Ascending aorta (tissue), 2 donors: ENCODE measurements around the gene CACNA1B. TPM values are rescaled to one million over a fixed set of nuclear protein-coding genes. Genes with fewer than 3 reads are reported as not detected.

ENCODE experiments used
- DNase-seq, 2 donors: peaks; one replicate each; pipeline ENCODE4 v3.0.0-alpha.2; 2019; ENCODE audit warnings: low spot score in 2 of 2
- H3K27ac ChIP-seq, 2 donors: fragments of 200-600 bp; sonication (generic); one replicate each; pipeline ENCODE4 v1.5.1; 2016 to 2017; ENCODE audit warnings: mild to moderate bottlenecking in 1 of 2
- H3K27me3 ChIP-seq: fragments of 200-600 bp; sonication (generic); one replicate; pipeline ENCODE4 v1.5.1; 2017
- H3K36me3 ChIP-seq, 2 donors: fragments of 200-600 bp; sonication (generic); one replicate each; pipeline ENCODE4 v1.5.1; 2016
- H3K4me1 ChIP-seq, 2 donors: fragments of 200-600 bp; sonication (generic); one replicate each; pipeline ENCODE4 v1.5.1; 2016 to 2017; ENCODE audit warnings: mild to moderate bottlenecking in 1 of 2
- H3K4me3 ChIP-seq, 2 donors: fragments of 200-600 bp; sonication (generic); one replicate each; pipeline ENCODE4 v1.5.1; 2016 to 2017; ENCODE audit warnings: mild to moderate bottlenecking in 1 of 2
- H3K9me3 ChIP-seq, 2 donors: fragments of 200-600 bp; sonication (generic); one replicate each; pipeline ENCODE4 v1.5.1; 2016
- CTCF ChIP-seq, 3 experiments: fragments of 200-600 bp in 2 of 3; fragments of 450-650 bp in 1 of 3; sonication (generic) in 2 of 3; IDR thresholded peaks; one replicate each; pipeline ENCODE4 v1.5.1; 2016 to 2019; ENCODE audit warnings: antibody characterized with exemption in 3 of 3, mild to moderate bottlenecking in 1 of 3, moderate library complexity in 1 of 3
- intact Hi-C: fragments of 100-400 bp; cut with DNase I; formaldehyde crosslinking; loops from one replicate; pipeline ENCODE4 v1.15.1; 2023
- total RNA-seq: library from RNA; depleted of rRNA; stranded (reverse); fragments of >200 nt; gene quantifications from one replicate; pipeline ENCODE4 v1.1.0, GENCODE V29; 2016

CACNA1B gene
- total RNA-seq, 1 donor from 2014 or later = not detected

GRCh38 chr9:137832830-137833590 is 44.6 kb upstream of the CACNA1B start:
- no peak for TF ChIP-seq CTCF (IDR thresholded peaks at IDR 0.05)
- H3K4me3 ChIP-seq = no peak overlapping the region
- H3K27me3 ChIP-seq = no peaks in the 10 kb centered on the region
- DNase-seq = no peak
- H3K4me1 ChIP-seq = no peaks in the 10 kb centered on the region
- intact Hi-C loops = no loop called here
- H3K9me3 ChIP-seq = no peaks in the 10 kb centered on the region
- H3K27ac ChIP-seq = no peak overlapping the region
- H3K36me3 ChIP-seq = peaks cover 44 to 76% of the 10 kb centered on the region in 2 donors

- H3K9me3 ChIP-seq = peaks cover 0 to 5% of the 10 kb centered on the region in 2 donors
- intact Hi-C loops = no loop called here
- H3K27ac ChIP-seq = no peak overlapping the region
- peaks cover 43 to 72% of the 10 kb centered on the region in 2 donors for H3K36me3 ChIP-seq
- H3K4me3 ChIP-seq = no peak overlapping the region
- DNase-seq = no peak
- H3K27me3 ChIP-seq = no peaks in the 10 kb centered on the region
- no peaks in the 10 kb centered on the region for H3K4me1 ChIP-seq
- no peak for TF ChIP-seq CTCF (IDR thresholded peaks at IDR 0.05)
Measured at GRCh38 chr9:137833721-137834613, 43.6 kb upstream of the CACNA1B start.

- Histone ChIP-seq H3K36me3 (peaks cover 43 to 68% of the 10 kb centered on the region in 2 donors), H3K9me3 (peaks cover 0 to 10% of the 10 kb centered on the region in 2 donors), H3K4me1 (no peaks in the 10 kb centered on the region), H3K4me3 (no peak overlapping the region), H3K27me3 (no peaks in the 10 kb centered on the region), H3K27ac (no peak overlapping the region)
- no peak for TF ChIP-seq CTCF (IDR thresholded peaks at IDR 0.05)
- no peak for DNase-seq
- intact Hi-C loops = no loop called here
Measured at GRCh38 chr9:137834846-137835546, 42.6 kb upstream of the CACNA1B start.

- no peak for TF ChIP-seq CTCF (IDR thresholded peaks at IDR 0.05)
- intact Hi-C loops = no loop called here
Measured at GRCh38 chr9:137836151-137836830, 41.3 kb upstream of the CACNA1B start.

GRCh38 chr9:137836831-137837241 is 40.7 kb upstream of the CACNA1B start:
- no peak for DNase-seq
- Histone ChIP-seq H3K27ac (no peak overlapping the region), H3K4me3 (no peak overlapping the region), H3K36me3 (peaks cover 43 to 56% of the 10 kb centered on the region in 2 donors), H3K4me1 (no peaks in the 10 kb centered on the region), H3K27me3 (no peaks in the 10 kb centered on the region), H3K9me3 (peaks cover 0 to 10% of the 10 kb centered on the region in 2 donors)
- TF ChIP-seq CTCF (IDR thresholded peaks at IDR 0.05) = no peak
- intact Hi-C loops = no loop called here

More at GRCh38 chr9:137836151-137836830, 41.3 kb upstream of the CACNA1B start:
- DNase-seq = no peak
- no peaks in the 10 kb centered on the region for H3K27me3 ChIP-seq
- no peaks in the 10 kb centered on the region for H3K4me1 ChIP-seq
- H3K4me3 ChIP-seq = no peak overlapping the region
- H3K9me3 ChIP-seq = peaks cover 0 to 10% of the 10 kb centered on the region in 2 donors
- H3K36me3 ChIP-seq = peaks cover 43 to 61% of the 10 kb centered on the region in 2 donors
- no peak overlapping the region for H3K27ac ChIP-seq
